GM12872 (cell line): Measurements from ENCODE around the gene CARD11.

ENCODE experiments used
- CTCF ChIP-seq: IDR thresholded peaks from 3 replicates; pipeline ENCODE4 v1.5.1; 2011; ENCODE audit warnings: low read depth, mild to moderate bottlenecking, low read length, moderate library complexity; ENCODE audit not compliant: insufficient read depth

CARD11 gene

DNA sequence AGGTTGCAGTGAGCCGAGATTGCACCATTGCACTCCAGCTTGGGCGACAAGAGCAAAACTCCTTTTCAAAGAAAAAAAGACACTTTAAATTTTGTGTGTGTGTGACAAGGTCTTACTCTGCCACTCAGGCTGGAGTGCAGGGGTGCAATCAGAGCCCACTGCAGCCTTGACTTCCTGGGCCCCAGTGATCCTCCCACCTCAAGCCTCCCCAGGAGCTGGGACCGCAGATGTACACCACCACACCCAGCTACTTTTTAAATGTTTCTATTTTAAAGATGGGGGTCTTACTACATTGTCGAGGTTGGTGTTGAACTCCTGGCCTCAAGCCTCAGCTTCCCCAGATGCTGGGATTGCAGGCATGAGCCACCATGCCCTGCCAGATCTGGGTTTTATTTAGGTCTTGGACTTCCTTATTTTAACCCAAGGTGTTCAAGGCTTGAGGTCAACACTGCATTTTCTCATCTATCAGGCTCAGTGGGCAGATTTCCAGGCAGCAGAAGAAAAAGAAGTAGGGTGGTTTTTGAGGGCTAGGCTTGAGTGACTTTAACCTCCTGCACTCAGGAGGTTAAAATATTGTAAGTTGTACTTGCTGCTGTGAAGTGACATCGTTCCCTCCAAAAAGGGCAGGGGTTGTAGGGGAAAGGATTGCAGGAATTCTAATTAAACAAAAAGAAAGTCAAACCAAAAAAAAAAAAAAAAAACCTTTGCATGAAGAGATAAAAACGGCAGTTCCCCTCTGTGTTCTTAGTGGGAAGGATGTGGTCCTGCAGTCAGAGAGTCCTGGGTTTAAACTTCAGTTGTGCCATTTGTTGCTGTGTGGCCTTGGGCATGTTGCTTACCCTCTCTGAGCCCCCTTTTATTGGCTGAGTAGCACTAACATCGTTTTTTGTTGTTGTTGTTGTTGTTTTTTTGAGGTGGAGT, 71.5 kb downstream of the CARD11 start:
- no peak for TF ChIP-seq CTCF

GRCh38 chr7:2970861-2971260, 72.8 kb downstream of the CARD11 start:
- no peak for TF ChIP-seq CTCF

GRCh38 chr7:2970307-2970664, 73.4 kb downstream of the CARD11 start:
- TF ChIP-seq CTCF: no peak

DNA sequence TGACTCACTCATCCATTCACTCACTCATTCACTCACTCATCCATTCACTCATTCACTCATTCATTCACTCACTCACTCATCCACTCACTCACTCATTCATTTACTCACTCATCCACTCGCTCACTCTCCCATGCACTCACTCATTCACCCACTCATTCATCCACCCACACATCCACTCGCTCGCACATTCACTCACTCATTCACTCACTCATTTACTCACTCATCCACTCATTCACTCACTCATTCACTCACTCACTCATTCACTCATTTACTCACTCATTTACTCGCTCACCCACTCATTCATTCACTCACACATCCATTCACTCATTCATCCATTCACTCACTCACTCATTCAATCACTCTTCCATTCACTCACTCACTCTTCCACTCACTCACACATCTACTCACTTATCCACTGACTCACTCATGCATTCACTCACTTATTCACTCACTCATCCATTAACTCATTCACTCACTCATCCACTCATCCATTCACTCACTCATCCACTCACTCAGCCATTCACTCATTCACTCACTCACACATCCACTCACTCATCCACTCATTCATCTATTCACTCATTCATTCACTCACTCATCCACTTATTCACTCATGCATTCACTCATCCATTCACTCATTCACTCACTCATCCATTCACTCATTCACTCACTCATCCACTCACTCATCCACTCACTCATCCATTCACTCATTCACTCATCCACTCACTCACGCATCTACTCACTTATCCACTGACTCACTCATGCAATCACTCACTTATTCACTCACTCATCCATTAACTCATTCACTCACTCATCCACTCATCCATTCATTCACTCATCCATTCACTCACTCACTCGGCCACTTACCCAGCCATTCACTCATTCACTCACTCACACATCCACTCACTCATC, 74.0 kb downstream of the CARD11 start:
- no peak for TF ChIP-seq CTCF

DNA sequence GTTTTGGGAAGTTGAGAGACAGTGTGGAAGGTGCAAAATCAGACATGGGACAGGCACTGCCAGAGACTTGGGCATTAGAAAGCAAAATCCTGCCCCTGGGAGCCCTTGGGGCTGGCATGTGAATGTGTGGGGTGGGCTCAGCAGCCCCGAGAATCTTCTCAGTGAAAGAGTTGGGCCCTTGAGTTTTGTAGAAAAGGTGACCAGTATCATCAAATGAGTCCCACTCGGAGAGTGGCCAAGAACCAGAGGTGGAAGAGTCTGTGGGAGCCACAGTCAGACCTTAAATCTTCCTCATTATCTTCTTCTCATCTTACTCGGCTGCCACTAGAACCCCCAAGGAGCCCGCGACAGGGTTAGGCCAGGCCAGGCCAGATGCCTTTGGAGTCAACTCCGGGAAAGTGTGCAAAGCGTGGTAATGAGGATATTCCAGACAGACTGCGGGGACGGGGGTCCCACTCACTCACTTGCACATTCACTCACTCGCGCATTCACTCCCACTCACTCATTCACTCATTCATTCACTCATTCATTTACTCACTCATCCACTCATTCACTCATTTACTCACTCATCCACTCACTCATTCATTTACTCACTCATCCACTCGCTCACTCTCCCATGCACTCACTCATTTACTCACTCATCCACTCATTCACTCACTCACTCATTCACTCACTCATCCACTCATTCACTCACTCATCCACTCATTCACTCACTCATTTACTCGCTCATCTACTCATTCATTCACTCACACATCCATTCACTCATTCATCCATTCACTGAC, 74.9 kb downstream of the CARD11 start:
- TF ChIP-seq CTCF: no peak

DNA sequence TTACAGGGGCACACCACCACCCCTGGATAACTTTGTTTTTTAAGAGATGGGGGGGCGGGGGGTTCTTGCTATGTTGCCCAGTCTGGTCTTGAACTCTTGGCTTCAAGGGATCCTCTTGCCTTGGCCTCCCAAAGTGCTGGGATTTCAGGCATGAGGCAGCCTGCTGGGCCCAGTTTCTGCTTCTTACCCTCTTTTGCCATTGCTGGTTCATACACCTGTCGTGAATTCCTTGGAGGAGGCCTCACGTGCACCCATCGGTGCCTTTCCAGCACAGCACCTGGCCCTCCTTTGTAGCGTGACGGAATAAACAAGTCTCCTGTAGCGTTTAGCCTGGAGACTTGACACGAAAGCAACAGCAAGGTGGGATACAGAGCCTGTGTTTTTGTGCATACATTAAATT, 75.5 kb downstream of the CARD11 start:
- TF ChIP-seq CTCF: no peak

DNA sequence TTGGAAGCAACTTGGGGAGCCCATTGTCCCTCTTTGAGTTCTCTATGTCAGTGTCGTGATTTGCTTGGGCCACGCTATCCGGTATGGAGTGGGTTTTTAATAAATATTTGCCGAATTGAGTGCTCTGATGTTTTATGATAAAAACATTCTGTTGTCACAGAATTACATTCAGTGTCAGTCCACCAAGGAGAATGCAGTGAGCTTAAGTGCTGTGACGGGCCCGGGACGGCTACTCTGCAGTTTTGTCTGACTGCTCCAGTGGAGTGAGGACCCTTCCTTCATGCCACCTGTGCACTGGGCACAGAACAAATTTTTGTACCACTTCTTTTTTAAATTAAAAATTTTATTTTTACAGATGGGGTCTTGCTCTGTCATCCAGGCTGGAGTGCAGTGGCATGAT, 76.0 kb downstream of the CARD11 start:
- no peak for TF ChIP-seq CTCF
